OCI-LY1 (cell line): ENCODE results near the gene KCNA5.

Experiments used
- EZH2 ChIP-seq: fragments of 200-600 bp; sonication (generic), shearing (Covaris generic); IDR thresholded peaks from 2 replicates; pipeline ENCODE4 v1.8.0; 2017; ENCODE audit warnings: borderline replicate concordance, mixed run types, mild to moderate bottlenecking, antibody characterized with exemption, low read length, moderate library complexity, mixed read lengths
- TF ChIP-seq, protein P1 (sequence below): fragments of 200-600 bp; sonication (generic), shearing (Covaris generic); IDR thresholded peaks from 2 replicates; pipeline ENCODE4 v1.5.1; 2017; ENCODE audit warnings: mild to moderate bottlenecking, antibody characterized with exemption, low read length, moderate library complexity, mixed read lengths

- TF ChIP-seq, protein P1, sequence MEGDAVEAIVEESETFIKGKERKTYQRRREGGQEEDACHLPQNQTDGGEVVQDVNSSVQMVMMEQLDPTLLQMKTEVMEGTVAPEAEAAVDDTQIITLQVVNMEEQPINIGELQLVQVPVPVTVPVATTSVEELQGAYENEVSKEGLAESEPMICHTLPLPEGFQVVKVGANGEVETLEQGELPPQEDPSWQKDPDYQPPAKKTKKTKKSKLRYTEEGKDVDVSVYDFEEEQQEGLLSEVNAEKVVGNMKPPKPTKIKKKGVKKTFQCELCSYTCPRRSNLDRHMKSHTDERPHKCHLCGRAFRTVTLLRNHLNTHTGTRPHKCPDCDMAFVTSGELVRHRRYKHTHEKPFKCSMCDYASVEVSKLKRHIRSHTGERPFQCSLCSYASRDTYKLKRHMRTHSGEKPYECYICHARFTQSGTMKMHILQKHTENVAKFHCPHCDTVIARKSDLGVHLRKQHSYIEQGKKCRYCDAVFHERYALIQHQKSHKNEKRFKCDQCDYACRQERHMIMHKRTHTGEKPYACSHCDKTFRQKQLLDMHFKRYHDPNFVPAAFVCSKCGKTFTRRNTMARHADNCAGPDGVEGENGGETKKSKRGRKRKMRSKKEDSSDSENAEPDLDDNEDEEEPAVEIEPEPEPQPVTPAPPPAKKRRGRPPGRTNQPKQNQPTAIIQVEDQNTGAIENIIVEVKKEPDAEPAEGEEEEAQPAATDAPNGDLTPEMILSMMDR: no peak
- no peak for TF ChIP-seq EZH2
Measured at GRCh38 chr12:5047729-5048128, 4.0 kb downstream of the KCNA5 start.
